IMR-90 (cell line): Measurements from ENCODE around the gene VPS35L.

ENCODE experiments used
- BHLHE40 ChIP-seq: fragments of 150-350 bp; IDR thresholded peaks from 2 replicates; pipeline ENCODE4 v1.6.1; 2016; ENCODE audit warnings: mild to moderate bottlenecking, low read depth, low read length
- CEBPB ChIP-seq: IDR thresholded peaks from 2 replicates; pipeline ENCODE4 v1.6.1; 2012; ENCODE audit warnings: low read depth, low read length, improper control_type of control experiment
- FOS ChIP-seq: fragments of 150-350 bp; IDR thresholded peaks from 2 replicates; pipeline ENCODE4 v1.6.1; 2016; ENCODE audit warnings: low read depth, low read length
- MAFK ChIP-seq: IDR thresholded peaks from 2 replicates; pipeline ENCODE4 v1.6.1; 2012; ENCODE audit warnings: low read depth, low read length, improper control_type of control experiment
- MXI1 ChIP-seq: IDR thresholded peaks from 2 replicates; pipeline ENCODE4 v1.6.1; 2012; ENCODE audit warnings: low read depth, mild to moderate bottlenecking, low read length, moderate library complexity, borderline replicate concordance
- POLR2A ChIP-seq: IDR thresholded peaks from 2 replicates; pipeline ENCODE4 v1.6.1; 2012; ENCODE audit warnings: mild to moderate bottlenecking, low read depth, low read length
- RAD21 ChIP-seq: IDR thresholded peaks from 2 replicates; pipeline ENCODE4 v1.6.1; 2012; ENCODE audit warnings: low read length, improper control_type of control experiment
- RFX5 ChIP-seq: IDR thresholded peaks from 2 replicates; pipeline ENCODE4 v1.8.0; 2012; ENCODE audit warnings: low read depth, mild to moderate bottlenecking, low read length, moderate library complexity
- TF ChIP-seq, protein P1 (sequence below): conservative IDR thresholded peaks from 2 replicates; pipeline ENCODE4 v1.5.1; 2012; ENCODE audit warnings: mild to moderate bottlenecking, low read depth, low read length, improper control_type of control experiment
- TF ChIP-seq, protein P2 (sequence below): fragments of 150-350 bp; IDR thresholded peaks from 2 replicates; pipeline ENCODE4 v1.6.1; 2017; ENCODE audit warnings: mild to moderate bottlenecking, antibody characterized with exemption, low read length, low read depth

DNA sequence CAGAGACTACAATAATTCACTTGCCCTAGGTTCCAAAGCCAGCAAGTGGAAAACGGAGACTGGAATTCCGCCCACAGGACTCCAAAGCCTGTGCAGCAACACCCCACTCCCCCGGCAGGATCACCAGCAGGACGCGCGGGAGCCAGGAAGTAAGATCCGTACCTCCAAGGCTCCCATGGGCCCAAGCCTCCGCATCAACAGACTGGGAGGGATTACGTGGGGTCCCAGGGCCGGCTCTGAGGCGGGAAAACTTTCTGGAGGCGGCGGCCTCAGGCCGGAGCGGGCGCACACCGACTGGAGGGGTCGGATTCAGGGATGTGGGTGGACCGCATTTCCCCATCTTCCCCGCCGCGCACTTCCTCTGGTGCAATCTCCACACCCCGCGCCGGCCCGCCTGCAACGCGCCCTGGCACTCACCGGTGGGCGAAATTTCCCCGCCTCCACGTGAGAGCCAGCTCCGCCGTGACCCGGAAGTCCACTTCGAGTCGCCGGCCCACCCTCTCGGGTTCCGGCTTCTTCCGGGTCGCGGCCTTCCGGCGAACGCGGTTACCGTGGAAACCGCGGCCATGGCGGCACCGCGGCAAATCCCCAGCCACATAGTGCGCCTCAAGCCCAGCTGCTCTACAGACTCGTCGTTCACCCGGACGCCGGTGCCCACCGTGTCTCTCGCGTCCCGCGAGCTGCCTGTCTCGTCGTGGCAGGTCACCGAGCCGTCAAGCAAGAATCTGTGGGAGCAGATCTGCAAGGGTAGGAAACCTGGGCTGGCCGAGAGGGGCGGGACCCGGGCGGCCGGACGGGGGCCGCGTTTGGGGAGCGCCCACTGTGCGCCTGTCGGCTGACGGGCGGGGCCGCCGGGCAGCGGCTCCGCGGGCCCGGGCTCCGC, 162.5 kb downstream of the VPS35L start, which contains the start of the genes IQCK and KNOP1:
- 0 out of 2 replicates have a peak, but pooled peaks have one; percentile 7 for TF ChIP-seq RAD21
- TF ChIP-seq, protein P1, sequence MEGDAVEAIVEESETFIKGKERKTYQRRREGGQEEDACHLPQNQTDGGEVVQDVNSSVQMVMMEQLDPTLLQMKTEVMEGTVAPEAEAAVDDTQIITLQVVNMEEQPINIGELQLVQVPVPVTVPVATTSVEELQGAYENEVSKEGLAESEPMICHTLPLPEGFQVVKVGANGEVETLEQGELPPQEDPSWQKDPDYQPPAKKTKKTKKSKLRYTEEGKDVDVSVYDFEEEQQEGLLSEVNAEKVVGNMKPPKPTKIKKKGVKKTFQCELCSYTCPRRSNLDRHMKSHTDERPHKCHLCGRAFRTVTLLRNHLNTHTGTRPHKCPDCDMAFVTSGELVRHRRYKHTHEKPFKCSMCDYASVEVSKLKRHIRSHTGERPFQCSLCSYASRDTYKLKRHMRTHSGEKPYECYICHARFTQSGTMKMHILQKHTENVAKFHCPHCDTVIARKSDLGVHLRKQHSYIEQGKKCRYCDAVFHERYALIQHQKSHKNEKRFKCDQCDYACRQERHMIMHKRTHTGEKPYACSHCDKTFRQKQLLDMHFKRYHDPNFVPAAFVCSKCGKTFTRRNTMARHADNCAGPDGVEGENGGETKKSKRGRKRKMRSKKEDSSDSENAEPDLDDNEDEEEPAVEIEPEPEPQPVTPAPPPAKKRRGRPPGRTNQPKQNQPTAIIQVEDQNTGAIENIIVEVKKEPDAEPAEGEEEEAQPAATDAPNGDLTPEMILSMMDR, result 0 out of 2 replicates have a peak, but pooled peaks have one; percentile 16
- TF ChIP-seq MXI1, result peak; percentile 98
- TF ChIP-seq POLR2A, result no peak; the same call in 1 of the 2 replicates
- TF ChIP-seq FOS, result no peak
- TF ChIP-seq CEBPB, result peak; percentile 64
- TF ChIP-seq, protein P2, sequence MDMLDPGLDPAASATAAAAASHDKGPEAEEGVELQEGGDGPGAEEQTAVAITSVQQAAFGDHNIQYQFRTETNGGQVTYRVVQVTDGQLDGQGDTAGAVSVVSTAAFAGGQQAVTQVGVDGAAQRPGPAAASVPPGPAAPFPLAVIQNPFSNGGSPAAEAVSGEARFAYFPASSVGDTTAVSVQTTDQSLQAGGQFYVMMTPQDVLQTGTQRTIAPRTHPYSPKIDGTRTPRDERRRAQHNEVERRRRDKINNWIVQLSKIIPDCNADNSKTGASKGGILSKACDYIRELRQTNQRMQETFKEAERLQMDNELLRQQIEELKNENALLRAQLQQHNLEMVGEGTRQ, result peak; percentile 43; the same call in 1 of the 2 replicates
- TF ChIP-seq RFX5, result no peak
- TF ChIP-seq MAFK, result no peak
- peak; percentile 23; the same call in 1 of the 2 replicates for TF ChIP-seq BHLHE40
